Activated CD8-positive, alpha-beta memory T cell treated with anti-CD3 and anti-CD28 coated beads for 1 hour (primary cell): Measurements from ENCODE around the gene NEMP2.

Experiments used
- DNase-seq, 2 donors: peaks; one replicate each; pipeline ENCODE4 v3.0.0-alpha.2; 2020; ENCODE audit warnings: low read depth in 1 of 2; ENCODE audit errors: extremely low read depth in 1 of 2

NEMP2 gene, protein sequence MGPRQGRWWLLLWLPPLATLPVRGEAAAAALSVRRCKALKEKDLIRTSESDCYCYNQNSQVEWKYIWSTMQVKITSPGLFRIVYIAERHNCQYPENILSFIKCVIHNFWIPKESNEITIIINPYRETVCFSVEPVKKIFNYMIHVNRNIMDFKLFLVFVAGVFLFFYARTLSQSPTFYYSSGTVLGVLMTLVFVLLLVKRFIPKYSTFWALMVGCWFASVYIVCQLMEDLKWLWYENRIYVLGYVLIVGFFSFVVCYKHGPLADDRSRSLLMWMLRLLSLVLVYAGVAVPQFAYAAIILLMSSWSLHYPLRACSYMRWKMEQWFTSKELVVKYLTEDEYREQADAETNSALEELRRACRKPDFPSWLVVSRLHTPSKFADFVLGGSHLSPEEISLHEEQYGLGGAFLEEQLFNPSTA

DNA sequence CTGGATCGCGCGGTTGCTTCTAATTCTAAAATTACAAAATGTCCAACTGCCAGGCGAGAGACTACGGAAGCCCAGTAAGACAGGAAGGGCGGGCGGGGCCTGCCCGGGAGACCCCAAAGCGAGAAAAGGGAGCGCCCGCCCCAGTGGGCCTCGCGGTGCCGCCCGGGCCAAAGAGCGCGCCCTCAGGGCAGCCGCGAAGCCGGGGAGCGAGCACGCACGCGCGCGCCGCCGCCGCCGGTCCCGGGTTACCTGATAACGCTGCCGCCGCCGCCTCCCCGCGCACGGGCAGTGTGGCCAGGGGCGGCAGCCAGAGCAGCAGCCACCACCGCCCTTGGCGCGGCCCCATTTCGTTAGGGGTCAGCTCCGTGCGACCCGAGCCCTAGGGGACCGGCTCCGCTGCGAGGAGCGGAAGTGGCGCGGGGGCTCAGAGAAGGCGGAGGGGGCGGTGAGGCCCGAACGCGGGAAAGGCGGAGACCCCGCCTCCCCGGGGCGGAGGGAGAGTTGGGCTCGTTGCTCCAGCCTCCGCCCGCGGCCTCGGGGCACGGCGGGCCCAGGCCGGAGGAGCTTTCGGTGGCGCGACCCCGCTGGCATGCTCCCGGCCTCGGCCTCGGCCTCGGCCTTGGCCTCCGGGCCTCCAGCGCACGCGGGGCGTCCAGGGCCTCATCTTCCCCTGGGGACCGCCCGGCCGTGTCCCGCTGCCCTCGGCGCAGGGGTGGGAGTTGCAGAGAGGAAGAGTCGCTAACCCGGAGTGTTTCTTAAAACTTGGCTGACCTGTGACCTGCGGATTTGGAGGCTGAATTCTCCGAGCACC, at the start of gene NEMP2:
Gene NEMP2 (minus strand): TSS at position 413 of the 811 bp plus-strand sequence. CDS start 67 bp downstream, at position 346.
- peak; percentile 46 to 72 for DNase-seq

- DNase-seq = no peak
These were observed 49.2 kb upstream of the NEMP2 start for GRCh38 chr2:190583507-190584337.

GRCh38 chr2:190582736-190583506, 48.4 kb upstream of the NEMP2 start:
- no peak for DNase-seq

DNA sequence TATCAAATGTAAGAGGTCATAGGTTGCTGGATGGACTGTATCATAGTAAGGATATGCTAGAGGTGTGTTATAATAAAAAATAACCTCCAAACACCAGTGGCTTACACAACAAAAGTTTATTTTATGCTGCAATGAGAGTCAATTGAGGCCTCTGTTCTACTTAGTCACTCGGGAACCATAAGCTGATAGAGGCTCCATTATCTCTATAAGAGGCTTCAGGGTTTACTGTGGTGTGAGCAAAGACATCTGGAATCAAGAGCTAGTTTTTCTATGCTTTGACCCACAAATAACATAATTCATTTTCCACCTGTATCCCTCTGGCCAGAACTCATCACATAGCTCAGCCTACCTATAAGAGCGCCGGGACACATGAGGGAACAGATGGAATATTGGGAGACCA, 47.5 kb upstream of the NEMP2 start:
- no peak for DNase-seq

DNA sequence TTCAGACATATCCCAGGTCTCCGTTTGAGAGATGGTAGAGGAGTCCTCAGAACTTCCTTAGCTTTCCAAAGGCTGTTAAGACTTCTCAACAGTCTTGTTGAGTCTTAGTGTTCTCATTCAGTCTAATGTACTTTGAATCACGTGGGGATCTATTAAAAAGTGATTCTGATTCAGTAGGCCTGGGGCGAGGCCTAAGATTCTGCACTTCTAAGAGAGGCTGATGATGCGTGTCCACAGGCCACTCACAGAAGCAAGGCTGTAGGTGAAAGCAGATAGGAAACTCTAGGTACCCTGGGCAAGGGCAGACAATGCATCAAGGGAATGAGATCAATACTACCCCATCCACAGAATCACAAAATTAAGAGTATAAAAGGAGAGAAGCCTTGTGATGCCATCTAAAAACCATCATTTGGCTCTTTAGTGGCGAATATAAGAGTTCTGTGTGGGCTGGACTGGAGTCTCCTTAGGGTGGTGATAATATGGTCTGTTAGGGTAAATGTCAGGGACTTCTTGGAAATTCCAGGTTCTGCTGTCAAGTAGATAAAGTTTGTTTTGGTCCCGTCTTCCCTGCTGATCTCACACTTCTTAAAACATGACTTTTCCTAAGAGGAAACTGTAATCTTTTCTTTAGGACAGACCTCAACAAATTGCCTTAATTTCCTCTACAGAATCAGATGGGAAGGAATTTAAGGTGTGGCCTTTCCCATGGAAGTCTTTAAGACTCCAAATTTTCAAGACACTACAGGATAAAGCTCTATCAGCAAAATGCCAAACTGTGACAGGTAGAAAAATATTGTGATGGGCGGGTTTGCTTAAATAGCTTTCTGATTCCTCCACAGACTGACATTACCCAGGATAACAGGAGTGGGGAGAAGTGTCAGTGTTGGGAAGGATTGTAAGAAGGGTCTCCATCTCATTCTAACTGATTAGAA, 45.7 kb upstream of the NEMP2 start:
- no peak for DNase-seq

DNA sequence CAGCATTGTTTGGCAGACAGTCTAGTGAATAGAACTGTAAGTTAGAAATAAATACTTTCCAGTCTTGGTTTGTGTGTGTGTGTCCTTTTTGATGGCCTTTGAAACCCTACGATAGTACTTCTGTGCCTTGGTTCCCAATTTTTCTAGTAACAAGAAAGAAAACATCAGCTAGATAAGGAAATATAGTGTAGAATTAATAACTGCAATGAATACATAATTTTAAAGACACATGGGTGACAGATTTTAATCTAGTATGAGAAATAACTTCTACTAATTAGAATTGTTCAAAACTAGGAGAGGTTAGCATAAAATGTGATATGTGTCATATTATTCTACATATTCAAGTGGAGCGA, 44.5 kb upstream of the NEMP2 start:
- DNase-seq = no peak

- no peak for DNase-seq
These were observed 43.9 kb upstream of the NEMP2 start for GRCh38 chr2:190578158-190579057.

GRCh38 chr2:190576573-190576972, 42.1 kb upstream of the NEMP2 start:
- DNase-seq = no peak

- no peak for DNase-seq
These were observed 40.7 kb upstream of the NEMP2 start for GRCh38 chr2:190575263-190575662.

DNA sequence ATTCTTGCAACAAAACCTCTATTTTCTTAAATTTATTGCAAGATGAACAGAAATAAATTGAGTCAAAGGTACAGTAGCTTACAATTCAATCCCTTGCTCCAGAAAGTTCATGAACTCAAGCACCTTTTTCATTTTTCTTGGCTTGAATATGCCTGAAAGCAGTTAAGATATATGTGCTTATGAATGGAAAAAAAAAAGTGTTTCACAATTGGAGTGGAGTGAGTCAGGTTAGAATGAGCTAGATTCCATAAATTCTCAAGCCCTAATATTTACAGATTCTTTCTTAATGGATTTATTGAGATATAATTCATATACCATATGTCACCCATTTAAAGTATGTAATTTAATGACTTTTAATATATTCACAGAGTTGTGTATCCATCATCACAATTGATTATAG, 39.6 kb upstream of the NEMP2 start:
- DNase-seq = no peak

GRCh38 chr2:190572246-190572645, 37.7 kb upstream of the NEMP2 start:
- DNase-seq = no peak

GRCh38 chr2:190571686-190572085, 37.2 kb upstream of the NEMP2 start:
- no peak for DNase-seq

DNA sequence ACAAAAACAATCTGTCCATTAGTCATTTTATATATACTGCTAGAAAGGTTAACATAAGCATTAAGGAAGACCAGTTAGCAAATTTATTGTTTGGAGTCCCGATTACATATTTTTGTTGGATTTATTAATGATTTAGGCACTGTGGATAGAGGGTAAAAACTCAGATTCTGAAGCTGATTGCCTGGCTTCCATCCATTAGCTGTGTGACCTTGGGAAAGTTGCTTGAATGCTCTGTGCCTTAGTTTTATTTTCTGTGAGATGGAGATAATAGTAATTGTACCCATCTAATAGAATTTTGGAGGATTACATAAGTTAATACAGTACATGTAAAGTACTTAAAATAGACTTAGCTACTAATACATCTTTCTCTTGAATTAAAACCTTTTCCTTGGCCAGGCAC, 36.3 kb upstream of the NEMP2 start:
- no peak for DNase-seq

DNA sequence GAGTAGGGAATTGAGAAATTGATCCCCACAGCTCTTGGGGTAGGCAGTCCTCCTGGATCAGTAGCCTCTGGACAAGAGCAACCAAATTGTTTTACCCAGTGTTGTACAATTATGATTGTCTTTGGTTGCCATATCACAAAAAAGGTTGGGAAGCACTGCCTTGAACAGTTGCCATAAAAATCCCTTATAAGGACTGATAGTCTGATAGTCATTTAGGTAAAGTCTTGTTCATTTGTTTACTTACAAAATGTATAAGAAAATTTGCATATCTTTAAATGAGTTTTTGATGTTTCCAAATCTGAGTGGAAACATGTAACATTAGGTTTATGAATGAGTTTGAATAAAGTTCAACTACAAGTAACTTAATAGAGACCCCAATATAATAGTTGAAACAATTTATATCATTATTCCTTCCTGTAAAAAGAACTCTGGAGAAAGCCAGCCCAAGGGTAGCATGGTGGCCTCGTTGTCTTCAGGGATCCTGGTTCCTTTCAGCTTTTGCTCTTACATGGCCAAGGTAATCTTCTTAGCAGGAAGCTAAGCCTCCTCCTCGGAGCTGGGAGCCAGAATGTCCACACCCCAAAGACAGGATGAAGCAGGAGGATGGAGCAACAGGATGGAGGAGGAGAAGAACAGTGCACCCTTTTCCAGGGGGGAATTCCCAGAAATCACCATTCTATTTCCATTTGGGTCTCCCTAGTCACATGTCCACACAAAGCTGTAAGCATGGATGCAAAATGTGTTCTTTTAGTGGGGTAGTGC, 35.7 kb upstream of the NEMP2 start:
- no peak for DNase-seq

DNA sequence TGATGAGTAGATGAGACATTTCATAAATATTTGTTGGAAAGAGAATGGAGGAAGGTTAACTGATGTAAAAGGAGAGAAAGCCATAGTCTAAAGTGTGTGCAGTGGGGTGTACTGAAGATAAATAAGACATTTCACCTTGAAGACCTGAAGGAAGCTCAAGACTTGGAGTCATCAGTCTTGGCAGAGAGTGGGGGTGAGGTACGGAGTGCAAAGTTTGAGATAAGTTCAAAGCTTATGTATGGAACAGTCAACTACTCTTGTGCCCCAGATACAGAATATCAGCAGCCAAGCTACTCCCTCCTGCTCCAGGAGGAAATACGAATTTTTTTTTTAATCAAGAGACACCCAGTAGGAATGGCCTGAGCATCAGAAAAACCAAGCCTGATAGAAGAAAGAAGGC, 30.3 kb upstream of the NEMP2 start:
- DNase-seq = no peak

- DNase-seq = no peak
These were observed 29.1 kb upstream of the NEMP2 start for GRCh38 chr2:190563646-190564045.

GRCh38 chr2:190563109-190563508, 28.6 kb upstream of the NEMP2 start:
- DNase-seq = peak; percentile 19 to 22

DNA sequence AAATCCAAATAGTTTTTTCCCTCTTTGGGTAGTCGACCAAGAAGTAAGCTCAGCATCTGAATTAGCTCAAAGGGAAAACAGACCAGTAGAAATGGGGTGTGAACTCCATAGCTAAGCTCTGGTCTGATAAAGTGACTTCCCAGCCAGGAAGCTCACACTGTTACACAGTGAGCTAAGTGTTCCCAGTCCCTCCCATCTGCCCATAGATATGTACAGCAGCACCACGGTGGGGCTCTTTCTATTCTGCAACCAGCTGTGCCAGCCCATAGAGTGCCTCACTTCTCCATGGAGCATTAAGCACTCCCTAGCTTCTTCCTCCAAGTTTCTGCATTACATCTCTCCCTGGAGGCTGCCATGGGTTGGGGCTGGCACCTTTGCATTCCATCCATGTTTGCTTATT, 27.6 kb upstream of the NEMP2 start:
- DNase-seq = no peak
